Brain microvascular endothelial cell (primary cell): ENCODE measurements around the gene IMP3.

Experiments
- DNase-seq: peaks from one replicate; pipeline ENCODE4 v3.0.0-alpha.2; 2020
- H3K27ac ChIP-seq: fragments of 250-450 bp; sonication (Bioruptor Pico); 2 replicates; pipeline ENCODE4 v1.5.1; 2020; ENCODE audit warnings: mild to moderate bottlenecking, moderate library complexity
- H3K27me3 ChIP-seq: fragments of 250-450 bp; sonication (Bioruptor Pico); replicated peaks from 2 replicates; pipeline ENCODE4 v1.5.1; 2020; ENCODE audit warnings: mild to moderate bottlenecking
- H3K36me3 ChIP-seq: fragments of 250-450 bp; sonication (Bioruptor Pico); replicated peaks from 2 replicates; pipeline ENCODE4 v1.5.1; 2020; ENCODE audit warnings: mild to moderate bottlenecking
- H3K4me3 ChIP-seq: 2 replicates; pipeline ENCODE4 v1.5.1; 2011; ENCODE audit warnings: low read depth, mild to moderate bottlenecking, control low read depth, low read length, moderate library complexity
- CTCF ChIP-seq: IDR thresholded peaks from 2 replicates; pipeline ENCODE4 v1.5.1; 2011; ENCODE audit warnings: low read depth, mild to moderate bottlenecking, moderate library complexity, low read length, control low read depth, inconsistent platforms; ENCODE audit errors: missing control alignments
- in situ Hi-C: cut with HindIII; loops from 2 replicates; pipeline ENCODE4 v1.10.0; 2017; ENCODE audit warnings: low sequenced_read_pairs, low pct_ligation_motif_present

The IMP3 gene

DNA sequence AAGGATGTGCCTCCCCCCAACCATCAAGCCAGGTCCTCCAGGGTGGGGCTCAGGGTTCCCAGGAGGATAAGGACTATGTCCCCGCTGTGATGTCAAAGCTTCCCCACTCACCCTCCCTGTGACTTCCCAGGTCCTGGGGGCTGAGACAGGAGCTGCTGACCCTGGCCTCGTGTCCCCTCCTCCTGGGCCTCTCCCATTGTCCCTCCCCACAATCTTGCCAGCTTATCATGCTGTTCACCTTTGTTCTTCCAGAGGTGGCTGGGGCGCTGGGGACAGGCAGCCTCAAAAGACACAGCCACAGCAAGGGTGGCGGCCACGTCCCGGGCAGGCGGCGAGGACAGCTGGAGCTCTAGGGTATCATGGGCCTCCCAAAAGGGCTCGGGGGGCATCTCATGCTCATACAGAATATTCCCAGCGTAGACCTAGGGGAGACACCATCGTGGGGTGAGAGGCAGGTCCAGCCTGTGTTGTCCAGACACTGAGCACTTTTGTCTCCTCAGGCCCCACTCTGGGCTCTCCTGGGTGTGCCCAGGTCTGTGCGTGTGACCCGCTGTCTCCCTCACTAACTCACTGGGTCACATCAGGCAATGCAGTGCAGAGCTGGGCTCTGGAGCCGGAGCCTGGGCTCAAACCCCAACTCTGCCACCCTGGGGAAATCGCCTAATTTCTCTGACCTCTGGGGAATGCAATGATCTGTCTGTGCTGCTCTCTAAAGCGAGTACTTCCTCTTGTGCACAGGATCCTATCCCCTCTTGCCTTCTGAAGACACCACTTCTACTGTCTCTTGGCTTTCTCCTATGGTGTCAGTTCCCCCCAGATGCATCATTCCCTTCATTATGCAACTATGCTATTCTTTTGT is 37.7 kb upstream of the IMP3 start:
- no peak for TF ChIP-seq CTCF
- Histone ChIP-seq H3K36me3 (peaks cover 22% of the 10 kb centered on the region), H3K27me3 (no peaks in the 10 kb centered on the region), H3K27ac (no peak overlapping the region), H3K4me3 (no peak overlapping the region)
- DNase-seq: no peak
- in situ Hi-C loops: no loop called here

DNA sequence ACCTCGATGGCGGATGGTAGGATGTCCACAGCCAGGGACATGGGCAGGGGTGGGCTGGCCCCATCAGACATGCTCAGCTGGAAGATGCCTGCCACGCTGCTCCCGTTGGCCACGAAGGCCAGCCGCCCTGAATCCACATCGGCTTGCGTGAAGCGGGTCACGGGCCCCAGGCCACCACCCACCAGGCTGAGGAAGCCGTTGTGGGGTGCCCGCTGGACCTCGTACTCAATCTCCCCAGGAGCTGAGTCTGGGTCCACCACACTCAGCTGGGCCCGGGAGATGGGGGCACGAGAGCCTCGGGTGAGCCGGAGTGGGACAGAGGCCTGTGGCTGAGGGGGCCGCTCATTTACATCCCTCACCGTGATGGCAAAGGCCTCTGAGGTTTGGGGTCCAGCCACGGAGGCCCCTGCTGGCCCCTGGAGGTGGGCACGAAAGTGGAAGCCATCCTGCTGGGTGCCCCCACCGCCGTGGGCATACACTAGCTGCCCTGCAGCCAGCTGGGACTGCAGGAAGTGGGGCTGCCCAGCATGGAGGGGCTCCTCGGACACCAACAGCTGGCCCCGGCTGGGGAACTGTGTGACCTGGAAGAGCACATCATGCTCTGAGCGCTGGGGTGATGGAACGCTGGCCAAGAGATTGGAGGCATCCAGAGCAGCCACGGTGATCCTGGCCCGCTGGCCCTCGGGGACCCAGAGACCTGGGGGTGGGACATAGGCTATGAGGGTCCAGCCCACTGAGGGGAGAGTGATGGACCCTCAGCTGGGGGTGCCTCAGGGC is 36.9 kb upstream of the IMP3 start:
- no peaks in the 10 kb centered on the region for H3K27me3 ChIP-seq
- in situ Hi-C loops: no loop called here
- H3K36me3 ChIP-seq: peaks cover 16% of the 10 kb centered on the region
- H3K4me3 ChIP-seq: no peak overlapping the region
- TF ChIP-seq CTCF: no peak
- no peak overlapping the region for H3K27ac ChIP-seq
- no peak for DNase-seq

- no peak for DNase-seq
- TF ChIP-seq CTCF: no peak
- H3K36me3 ChIP-seq: peaks cover 12% of the 10 kb centered on the region
- H3K27ac ChIP-seq: no peak overlapping the region
- H3K4me3 ChIP-seq: no peak overlapping the region
- H3K27me3 ChIP-seq: no peaks in the 10 kb centered on the region
- in situ Hi-C loops: no loop called here
Measured at GRCh38 chr15:75675579-75676404, 35.8 kb upstream of the IMP3 start.

- no peak for DNase-seq
- TF ChIP-seq CTCF: no peak
- in situ Hi-C loops: no loop called here
- Histone ChIP-seq H3K36me3 (peaks cover 11% of the 10 kb centered on the region), H3K27ac (no peak overlapping the region), H3K4me3 (no peak overlapping the region), H3K27me3 (no peaks in the 10 kb centered on the region)
Measured at GRCh38 chr15:75674366-75674765, 34.3 kb upstream of the IMP3 start.

DNA sequence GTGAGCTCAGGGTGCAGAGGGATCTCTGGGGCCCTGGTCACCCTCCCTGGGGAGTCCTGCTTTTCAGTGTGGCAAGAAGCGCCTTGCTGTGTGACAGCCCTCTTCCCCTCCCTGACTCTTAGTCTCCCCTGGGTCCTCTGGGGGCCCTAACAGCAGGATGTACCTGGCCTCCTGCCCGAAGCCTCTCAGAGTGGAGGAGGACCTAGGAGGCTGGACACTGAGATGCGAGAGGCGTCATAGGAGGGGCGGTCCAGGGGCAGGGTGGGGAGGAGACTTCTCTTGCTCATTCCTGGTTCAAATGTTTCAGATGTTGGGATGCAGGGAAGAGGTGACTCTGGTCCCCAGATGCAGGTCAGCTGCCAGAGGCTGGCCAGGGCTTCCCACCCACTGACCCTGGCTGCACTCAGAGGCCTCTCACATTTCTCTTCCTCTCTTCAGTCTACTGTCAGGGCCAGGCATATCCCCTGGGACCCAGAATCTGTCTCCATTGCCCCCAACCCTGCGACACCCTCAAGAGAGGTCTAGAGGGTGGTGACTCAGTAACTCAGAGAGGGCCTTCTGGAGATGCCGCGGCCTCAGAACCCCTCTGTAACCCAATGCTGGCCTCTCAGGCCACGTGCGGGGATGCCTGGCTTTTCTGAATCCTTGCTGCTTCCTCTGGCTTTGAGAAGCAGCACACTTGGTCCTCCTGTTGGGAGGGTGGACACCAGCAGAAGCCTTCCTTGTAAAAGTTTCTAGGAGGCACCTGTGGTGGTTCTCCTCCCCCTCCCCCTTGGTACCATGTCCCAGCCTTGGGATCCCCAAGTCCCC is 33.6 kb upstream of the IMP3 start:
- peak overlapping the region; percentile 99 for H3K27ac ChIP-seq
- H3K4me3 ChIP-seq: no peak overlapping the region
- TF ChIP-seq CTCF: no peak
- H3K36me3 ChIP-seq: peaks cover 11% of the 10 kb centered on the region
- DNase-seq: peak; percentile 83
- H3K27me3 ChIP-seq: no peaks in the 10 kb centered on the region
- in situ Hi-C loops: no loop called here
